IPS DF 6.9 (cell line): Measurements from ENCODE around the gene UBB.
A peak's percentile ranks its signal among the peaks of the same experiment; 100 is the strongest.
"Not testable (repeated sequence)": the region's sequence is repeated elsewhere in the genome, so short reads cannot be mapped to it uniquely, and the experiment has no call there.

Source experiments
- DNase-seq: peaks from one replicate; pipeline ENCODE4 v3.0.0-alpha.2; 2013; ENCODE audit warnings: low read depth, low spot score
- H3K27ac ChIP-seq: one replicate; pipeline ENCODE4 v1.5.1; 2013; ENCODE audit warnings: low read length, control low read depth
- H3K27me3 ChIP-seq: 2 replicates; pipeline ENCODE4 v1.6.1; 2013; ENCODE audit warnings: mild to moderate bottlenecking, low read length; ENCODE audit not compliant: control insufficient read depth, insufficient read depth
- H3K36me3 ChIP-seq: 2 replicates; pipeline ENCODE4 v1.6.1; 2013; ENCODE audit warnings: low read length; ENCODE audit not compliant: control insufficient read depth, insufficient read depth
- H3K4me1 ChIP-seq: 2 replicates; pipeline ENCODE4 v1.6.1; 2013; ENCODE audit warnings: low read length; ENCODE audit not compliant: control insufficient read depth, insufficient read depth
- H3K4me3 ChIP-seq: 2 replicates; pipeline ENCODE4 v1.5.1; 2013; ENCODE audit warnings: mild to moderate bottlenecking, low read length
- H3K9me3 ChIP-seq: 2 replicates; pipeline ENCODE4 v1.6.1; 2013; ENCODE audit warnings: low read length, inconsistent platforms; ENCODE audit not compliant: control insufficient read depth, insufficient read depth
- WGBS: extraction: QIAGEN DNeasy Blood & Tissue Kit; methylation state at CpG from one replicate; pipeline ENCODE4 v1.1.7; 2013; ENCODE audit warnings: mixed read lengths, missing lambda C conversion rate; ENCODE audit not compliant: insufficient read length, insufficient coverage; 5-methylcytosine and 5-hydroxymethylcytosine counted together

Gene UBB

GRCh38 chr17:16392491-16392890 is 11.6 kb downstream of the UBB start:
- not testable (repeated sequence) for H3K27me3 ChIP-seq
- WGBS = no CpG with 5 or more reads among the region's 11 CpGs

GRCh38 chr17:16395887-16396286 is 15.0 kb downstream of the UBB start:
- not testable (repeated sequence) for H3K27me3 ChIP-seq, H3K4me1 ChIP-seq, H3K4me3 ChIP-seq, H3K36me3 ChIP-seq, H3K9me3 ChIP-seq, H3K27ac ChIP-seq, DNase-seq
- WGBS = no CpG with 5 or more reads among the region's 4 CpGs

More at GRCh38 chr17:16392491-16392890, 11.6 kb downstream of the UBB start:
- H3K27ac ChIP-seq, H3K36me3 ChIP-seq, DNase-seq, H3K4me3 ChIP-seq, H3K4me1 ChIP-seq, H3K9me3 ChIP-seq: not testable (repeated sequence)

GRCh38 chr17:16396693-16397092 is 15.8 kb downstream of the UBB start:
- not testable (repeated sequence) for H3K36me3 ChIP-seq, H3K27ac ChIP-seq, H3K27me3 ChIP-seq, H3K9me3 ChIP-seq, DNase-seq, H3K4me3 ChIP-seq, H3K4me1 ChIP-seq
- WGBS = no CpG with 5 or more reads among the region's 2 CpGs

- DNase-seq = no peak
- Histone ChIP-seq H3K4me3 (no peak overlapping the region), H3K4me1 (no peaks in the 10 kb centered on the region; the same call in 1 of the 2 replicates), H3K9me3 (no peaks in the 10 kb centered on the region), H3K27ac (no peak overlapping the region), H3K27me3 (no peaks in the 10 kb centered on the region), H3K36me3 (no peaks in the 10 kb centered on the region)
- WGBS = no CpG with 5 or more reads among the region's 9 CpGs
These were observed 17.7 kb downstream of the UBB start for GRCh38 chr17:16398270-16399267.

- H3K27ac ChIP-seq, H3K27me3 ChIP-seq, H3K4me3 ChIP-seq, H3K36me3 ChIP-seq, H3K4me1 ChIP-seq, H3K9me3 ChIP-seq, DNase-seq: not testable (repeated sequence)
- no CpG with 5 or more reads among the region's 9 CpGs for WGBS
These were observed 23.0 kb downstream of the UBB start for GRCh38 chr17:16403847-16404246.

GRCh38 chr17:16406742-16407674 is 26.1 kb downstream of the UBB start:
- peak overlapping the region; percentile 70; the same call in 1 of the 2 replicates for H3K4me3 ChIP-seq
- H3K27me3 ChIP-seq = no peaks in the 10 kb centered on the region
- no peaks in the 10 kb centered on the region for H3K36me3 ChIP-seq
- DNase-seq = no peak
- peaks cover 3% of the 10 kb centered on the region for H3K4me1 ChIP-seq
- WGBS = no CpG with 5 or more reads among the region's 67 CpGs
- H3K9me3 ChIP-seq = no peaks in the 10 kb centered on the region
- no peak overlapping the region for H3K27ac ChIP-seq

GRCh38 chr17:16407911-16408588 is 27.2 kb downstream of the UBB start:
- Histone ChIP-seq H3K27ac (no peak overlapping the region), H3K36me3 (no peaks in the 10 kb centered on the region), H3K4me3 (0 out of 2 replicates have a peak overlapping the region, but pooled peaks have one; percentile 11)

GRCh38 chr17:16415031-16415924 is 34.4 kb downstream of the UBB start, which contains the start of gene TRPV2:
TSS of gene TRPV2 (plus strand) at chr17:16415571. CDS start at chr17:16417669, 2,098 bp downstream.
- Histone ChIP-seq H3K27me3 (no peaks in the 10 kb centered on the region), H3K4me3 (no peak within 1 kb of the TSS), H3K36me3 (no peaks in the 10 kb centered on the region), H3K4me1 (peaks cover 2% of the 10 kb centered on the region; the same call in 1 of the 2 replicates), H3K9me3 (no peaks in the 10 kb centered on the region), H3K27ac (no peak within 1 kb of the TSS)
- WGBS = no CpG with 5 or more reads among the region's 21 CpGs
- no peak for DNase-seq

More at GRCh38 chr17:16407911-16408588, 27.2 kb downstream of the UBB start:
- DNase-seq = no peak
- H3K4me1 ChIP-seq = peaks cover 3% of the 10 kb centered on the region
- no peaks in the 10 kb centered on the region for H3K9me3 ChIP-seq
- H3K27me3 ChIP-seq = no peaks in the 10 kb centered on the region
- no CpG with 5 or more reads among the region's 14 CpGs for WGBS

- H3K4me3 ChIP-seq = no peak overlapping the region
- H3K27me3 ChIP-seq = no peaks in the 10 kb centered on the region
- no peak for DNase-seq
- peaks cover 2% of the 10 kb centered on the region; the same call in 1 of the 2 replicates for H3K4me1 ChIP-seq
- H3K27ac ChIP-seq = no peak overlapping the region
- no peaks in the 10 kb centered on the region for H3K36me3 ChIP-seq
- H3K9me3 ChIP-seq = no peaks in the 10 kb centered on the region
- no CpG with 5 or more reads among the region's 7 CpGs for WGBS
These were observed 36.5 kb downstream of the UBB start for GRCh38 chr17:16417399-16417798.
